NOMO-1 (cell line): ENCODE results near the gene TNS3.

ENCODE experiments used
- DNase-seq, 2 experiments: peaks; one replicate each; lab custom pipeline; 2025; ENCODE audit not compliant: unreplicated experiment in 2 of 2; lab: John Stamatoyannopoulos, UW

TNS3 gene

DNA sequence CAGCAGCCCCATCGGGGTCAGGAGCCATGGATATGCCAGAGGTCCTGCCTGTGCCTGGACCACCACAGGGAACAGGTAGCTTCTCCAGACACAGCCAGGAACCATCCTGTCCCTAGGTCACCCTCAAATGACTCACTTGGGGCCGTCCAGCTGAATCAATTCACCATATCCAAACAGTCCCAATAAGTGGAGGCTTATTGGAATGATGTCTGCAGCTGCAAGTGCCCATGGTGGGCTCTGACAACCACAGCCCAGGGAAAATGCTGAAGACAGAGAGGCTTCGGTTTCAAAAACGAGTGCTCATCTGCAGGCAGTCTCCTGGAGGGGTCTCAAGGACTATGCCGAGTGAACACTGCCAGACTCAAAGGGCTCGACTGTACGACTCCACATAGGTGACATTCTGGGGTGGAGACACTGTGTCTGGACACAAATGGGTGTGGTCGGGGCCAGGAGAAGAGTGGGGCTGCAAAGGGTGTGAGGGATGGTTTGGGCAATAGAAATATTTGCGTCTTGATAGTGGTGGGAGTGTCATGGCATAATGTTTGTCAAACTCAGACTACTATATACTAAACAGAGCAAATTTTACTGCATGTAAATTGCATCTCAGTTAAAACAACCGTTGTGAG, 204.8 kb downstream of the TNS3 start:
- no peak for DNase-seq

DNA sequence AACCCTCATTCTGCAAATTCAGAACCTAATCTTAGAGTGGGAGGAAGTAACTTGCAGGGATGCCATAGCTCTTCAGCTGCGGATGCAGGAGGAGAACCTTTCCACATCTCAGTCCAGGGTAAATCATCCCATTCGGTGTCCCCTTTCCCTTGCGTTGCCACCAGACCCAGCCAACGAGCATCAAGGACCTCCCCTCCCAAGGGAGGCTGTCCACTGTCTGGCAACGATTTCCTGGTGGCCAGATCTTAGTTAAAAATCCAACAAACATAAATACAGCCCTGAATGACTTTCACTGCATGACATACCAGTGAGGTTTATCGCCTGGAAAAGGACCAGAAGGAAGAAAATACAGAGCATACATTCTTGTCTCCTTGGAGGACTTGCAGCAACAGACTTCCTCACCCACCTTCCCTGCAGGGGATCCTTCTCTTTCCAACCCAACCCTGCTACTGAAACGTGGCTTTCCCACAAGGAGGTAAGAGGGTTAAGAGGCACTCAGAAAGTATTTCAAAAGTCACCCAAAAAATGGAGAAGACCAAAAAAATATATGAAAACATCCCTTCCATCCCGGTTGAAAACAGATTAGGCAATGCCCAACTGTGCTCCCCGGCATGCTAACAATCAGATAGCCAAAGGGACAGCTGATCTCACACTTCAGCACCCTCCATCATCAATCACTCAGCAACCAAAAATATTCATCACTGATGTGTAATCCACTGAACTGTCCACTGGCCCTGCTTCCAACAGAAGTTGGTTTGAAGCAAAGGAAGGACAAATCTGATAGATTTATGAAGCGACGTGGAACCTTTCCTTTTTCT, 206.6 kb downstream of the TNS3 start:
- DNase-seq = no peak

GRCh38 chr7:47374538-47374937, 207.4 kb downstream of the TNS3 start:
- DNase-seq = no peak

DNA sequence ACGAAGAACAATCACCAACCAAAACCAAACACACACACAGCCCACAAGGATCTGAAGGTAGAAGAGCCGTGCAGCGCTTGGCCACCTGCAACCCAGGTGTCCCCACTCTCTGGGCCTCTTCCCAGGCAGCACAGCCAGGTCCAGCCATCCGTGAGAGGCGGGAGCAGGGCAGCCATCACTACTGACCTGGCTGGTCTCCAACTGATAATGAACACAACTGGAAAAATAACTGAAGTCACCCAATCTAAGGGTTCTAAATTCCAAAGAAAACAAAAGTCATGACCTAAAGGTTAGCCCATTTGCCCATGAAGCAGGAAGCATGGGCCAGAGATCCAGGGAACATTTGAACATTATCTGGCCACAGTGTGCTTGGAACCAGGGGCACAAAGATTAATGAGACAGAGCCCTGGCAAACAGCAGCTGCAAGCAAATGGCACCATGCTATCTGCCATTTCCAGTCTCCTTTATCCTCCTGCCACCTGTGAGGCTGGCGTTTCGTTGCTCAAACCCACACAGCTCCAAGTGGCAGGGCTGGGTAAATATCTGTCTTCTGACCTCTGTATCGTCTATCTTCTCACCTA, 207.9 kb downstream of the TNS3 start:
- DNase-seq = no peak

DNA sequence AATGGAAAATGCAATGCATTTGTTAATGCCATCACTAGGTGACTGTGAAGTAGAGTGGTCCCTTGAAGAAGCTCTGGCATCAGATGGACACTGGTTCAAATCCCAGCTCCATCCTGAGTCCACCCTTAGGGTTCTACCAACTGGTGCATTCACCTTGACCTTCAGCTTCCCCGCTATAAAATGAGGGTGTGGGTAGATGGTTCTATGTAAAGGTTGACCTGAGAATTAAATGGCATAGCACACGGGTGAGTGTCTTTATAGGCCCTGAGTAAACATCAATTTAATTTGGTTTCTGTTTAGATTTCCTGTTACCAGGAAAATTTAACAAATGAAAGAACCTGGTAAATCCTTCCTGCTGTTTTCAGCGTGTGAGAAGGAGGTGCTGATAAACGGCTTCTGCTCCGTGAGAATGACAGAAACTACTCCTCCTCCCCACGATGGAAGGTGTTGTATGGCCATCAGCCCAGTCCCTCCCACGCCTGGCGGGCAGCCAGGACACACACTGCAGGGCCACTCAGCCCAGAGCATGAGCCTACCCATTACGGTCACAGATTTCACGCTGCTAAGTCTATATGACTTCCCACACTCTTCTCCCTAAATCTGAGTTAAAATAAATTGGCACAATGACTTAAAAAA, 210.1 kb downstream of the TNS3 start:
- no peak for DNase-seq

DNA sequence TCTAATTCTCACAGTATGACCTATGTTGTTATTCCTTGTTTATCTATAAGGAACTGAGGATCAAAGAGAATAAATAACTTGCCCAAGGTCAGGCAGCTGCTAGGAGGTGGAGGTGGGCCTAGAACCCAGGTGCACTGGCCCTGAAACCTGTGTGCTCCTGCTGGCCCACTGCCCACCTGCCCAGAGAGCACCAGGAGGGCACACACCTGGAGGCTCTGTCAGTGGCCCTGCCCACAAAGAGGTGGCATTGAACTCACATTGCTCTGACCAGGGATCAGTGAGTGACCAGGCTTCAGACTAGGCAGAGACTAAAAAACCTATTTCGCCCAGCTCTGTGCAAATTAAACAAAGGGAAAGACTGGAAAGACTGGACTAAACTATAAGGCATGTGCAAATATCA, 210.6 kb downstream of the TNS3 start:
- DNase-seq = no peak

DNA sequence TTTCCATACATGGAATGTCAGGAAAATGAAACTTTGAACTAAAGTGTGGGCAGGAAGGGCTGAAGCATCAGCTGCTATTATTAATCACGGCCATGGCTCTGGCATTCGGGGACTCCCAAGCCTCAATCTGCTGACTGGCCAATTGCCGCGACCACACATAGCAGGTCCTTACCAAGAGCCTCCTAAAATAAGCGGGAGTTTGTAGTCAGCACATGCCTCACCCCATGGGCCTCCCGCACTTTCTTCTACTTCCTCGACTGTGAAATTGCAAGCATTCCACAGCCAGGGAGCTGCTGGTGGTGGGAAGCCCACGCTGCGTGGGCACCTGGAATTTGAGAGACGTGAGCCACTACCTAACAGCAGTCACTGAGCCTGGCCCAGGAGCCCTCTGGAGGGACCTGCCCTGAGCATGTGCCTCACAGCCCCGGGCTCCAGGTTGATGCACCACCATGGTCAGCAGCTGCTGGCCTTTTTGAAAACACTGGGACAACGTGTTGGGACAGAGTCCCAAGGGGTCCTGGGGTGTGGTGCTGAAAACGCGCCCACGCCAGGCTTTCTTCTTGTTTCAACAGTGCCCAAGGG, 211.4 kb downstream of the TNS3 start:
- no peak for DNase-seq

DNA sequence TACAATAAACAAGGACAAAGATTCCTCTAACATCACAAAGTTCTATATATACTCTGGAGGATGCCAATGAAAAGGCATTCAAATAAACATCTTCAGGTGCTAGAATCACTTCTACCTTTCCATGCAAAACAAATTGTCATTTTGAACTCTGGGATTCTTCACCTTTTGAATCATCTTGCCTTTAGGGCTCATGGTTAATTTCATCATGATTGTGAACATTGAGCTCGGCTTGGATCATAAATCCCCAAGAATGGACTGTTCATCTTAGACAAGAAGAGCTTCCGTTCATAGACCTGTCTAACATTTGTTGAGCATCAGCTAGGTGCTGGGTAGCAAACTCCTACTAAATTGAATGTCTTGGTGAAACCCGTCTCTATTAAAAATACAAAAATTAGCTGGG, 212.2 kb downstream of the TNS3 start:
- DNase-seq = no peak

- no peak for DNase-seq
Observed at GRCh38 chr7:47368190-47368812, 213.6 kb downstream of the TNS3 start.

- DNase-seq = no peak
Observed at GRCh38 chr7:47367369-47367768, 214.5 kb downstream of the TNS3 start.

GRCh38 chr7:47366960-47367359, 215.0 kb downstream of the TNS3 start:
- no peak for DNase-seq

GRCh38 chr7:47366211-47366610, 215.7 kb downstream of the TNS3 start:
- no peak for DNase-seq

- no peak for DNase-seq
Observed at GRCh38 chr7:47362984-47363383, 218.9 kb downstream of the TNS3 start.

- DNase-seq = no peak
Observed at GRCh38 chr7:47361746-47362215, 220.1 kb downstream of the TNS3 start.

- no peak for DNase-seq
Observed at GRCh38 chr7:47361236-47361635, 220.7 kb downstream of the TNS3 start.

GRCh38 chr7:47360301-47360900, 221.5 kb downstream of the TNS3 start:
- DNase-seq = no peak

- no peak for DNase-seq
Observed at GRCh38 chr7:47358944-47359588, 222.8 kb downstream of the TNS3 start.

DNA sequence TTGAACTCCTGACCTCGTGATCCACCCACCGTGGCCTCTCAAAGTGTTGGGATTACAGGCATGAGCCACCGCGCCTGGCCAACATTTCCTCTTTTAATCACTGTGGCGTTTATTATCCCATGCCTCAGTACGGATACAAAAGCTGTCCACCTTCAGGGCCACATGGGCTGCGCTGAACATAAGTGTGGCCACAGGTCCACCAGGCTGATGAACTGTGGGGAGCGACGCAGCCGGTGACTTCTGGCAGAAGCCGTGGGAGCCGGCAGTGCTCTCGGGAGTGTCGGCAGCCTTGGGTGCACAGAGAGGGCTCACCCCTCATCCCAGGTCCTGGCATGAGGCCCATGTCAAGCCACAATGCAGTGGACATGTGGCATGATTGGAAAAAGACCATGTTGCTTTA, 223.6 kb downstream of the TNS3 start:
- DNase-seq = no peak

GRCh38 chr7:47357863-47358262, 224.0 kb downstream of the TNS3 start:
- no peak for DNase-seq

GRCh38 chr7:47357361-47357760, 224.6 kb downstream of the TNS3 start:
- no peak for DNase-seq
